HCT116 (cell line): ENCODE results near the gene UMAD1. TPM values are rescaled to one million over a fixed set of nuclear protein-coding genes. Genes with fewer than 3 reads are reported as not detected.

ENCODE experiments used
- ATAC-seq: fragments of 200-7000 bp; cut with Tn5 transposase; 2 replicates; pipeline ENCODE4 v1.9.1; 2020; ENCODE audit warnings: mild to moderate bottlenecking, moderate library complexity
- BruUV-seq: library from RNA; stranded (reverse); fragments of 400-500 nt; replicated peaks from 2 replicates; lab custom pipeline; 2021; lab: Mats Ljungman, UMichigan
- CTCF ChIA-PET: fragments of 300-600 bp; sonication (Branson Sonifier 250); formaldehyde crosslinking; loops from one replicate; lab custom pipeline; 2021; ENCODE audit warnings: antibody characterized with exemption; lab: Charles Lee
- POLR2A ChIA-PET: fragments of 300-600, 350-600 bp; sonication (Branson Sonifier 250); formaldehyde crosslinking; loops from one replicate; lab custom pipeline; 2021; ENCODE audit warnings: antibody characterized with exemption; lab: Charles Lee
- RAD21 ChIA-PET, 2 experiments: fragments of 300-600 bp; sonication (Branson Sonifier 250); formaldehyde crosslinking; loops; one replicate each; lab custom pipeline; 2023; ENCODE audit warnings: low total read pairs in 2 of 2; ENCODE audit not compliant: uncharacterized antibody in 2 of 2, unreplicated experiment in 2 of 2, low non-redundant PET in 1 of 2; lab: Charles Lee
- DNase-seq: peaks from one replicate; pipeline ENCODE4 v3.0.0-alpha.2; 2010; ENCODE audit warnings: low read depth, low spot score
- H2AFZ ChIP-seq: fragments of 200-600 bp; shearing (Covaris generic), sonication (generic); 2 replicates; pipeline ENCODE4 v1.6.1; 2017; ENCODE audit warnings: low read depth, mixed run types, mixed read lengths, antibody characterized with exemption, low read length; ENCODE audit not compliant: poor library complexity, severe bottlenecking
- H3K27ac ChIP-seq: 2 replicates; pipeline ENCODE4 v1.5.1; 2012; ENCODE audit warnings: low read depth, low read length
- H3K27me3 ChIP-seq: fragments of 200-600 bp; sonication (generic); 2 replicates; pipeline ENCODE4 v1.6.1; 2016; ENCODE audit warnings: mixed run types, low read length, mixed read lengths; ENCODE audit not compliant: insufficient read depth
- H3K36me3 ChIP-seq, 2 experiments: fragments of 200-500 bp in 1 of 2; fragments of 200-600 bp in 1 of 2; sonication (Bioruptor generic) in 1 of 2; sonication (generic) in 1 of 2; 2 replicates each; pipeline versions ENCODE4 v1.5.1 to v1.6.1; 2014 to 2016; ENCODE audit warnings: low read length in 2 of 2, inconsistent platforms in 1 of 2, mixed read lengths in 1 of 2, mixed run types in 1 of 2; ENCODE audit not compliant: insufficient read depth in 2 of 2, control insufficient read depth in 1 of 2
- H3K4me1 ChIP-seq, 2 experiments: fragments of 200-600 bp in 1 of 2; sonication (generic) in 1 of 2; 2 replicates each; pipeline versions ENCODE4 v1.5.1 to v1.6.1; 2012 to 2017; ENCODE audit warnings: low read length in 2 of 2, inconsistent platforms in 1 of 2, mild to moderate bottlenecking in 1 of 2, mixed read lengths in 1 of 2, mixed run types in 1 of 2, moderate library complexity in 1 of 2; ENCODE audit not compliant: insufficient read depth in 2 of 2, control insufficient read depth in 1 of 2
- H3K4me2 ChIP-seq: fragments of 200-600 bp; sonication (generic); 2 replicates; pipeline ENCODE4 v1.6.1; 2017; ENCODE audit warnings: mixed run types, low read length, mixed read lengths
- H3K4me3 ChIP-seq, 2 experiments: fragments of 200-600 bp in 1 of 2; sonication (generic) in 1 of 2; replicated peaks in 1 of 2; 2 replicates each; pipeline ENCODE4 v1.5.1; 2011 to 2016; ENCODE audit warnings: low read length in 2 of 2, control low read depth in 1 of 2, low read depth in 1 of 2, mild to moderate bottlenecking in 1 of 2, mixed read lengths in 1 of 2, mixed run types in 1 of 2
- H3K79me2 ChIP-seq: fragments of 200-600 bp; sonication (generic); 2 replicates; pipeline ENCODE4 v1.6.1; 2017; ENCODE audit warnings: mild to moderate bottlenecking, mixed run types, low read length, moderate library complexity, mixed read lengths; ENCODE audit not compliant: insufficient read depth
- H3K9ac ChIP-seq: fragments of 200-600 bp; sonication (generic); 2 replicates; pipeline ENCODE4 v1.6.1; 2016; ENCODE audit warnings: low read length, mixed read lengths
- H3K9me2 ChIP-seq: fragments of 200-600 bp; sonication (generic), shearing (Covaris generic); 2 replicates; pipeline ENCODE4 v1.6.1; 2017; ENCODE audit warnings: mixed run types, mild to moderate bottlenecking, moderate library complexity; ENCODE audit not compliant: insufficient read depth
- H3K9me3 ChIP-seq, 2 experiments: fragments of 200-500 bp in 1 of 2; fragments of 200-600 bp in 1 of 2; sonication (Bioruptor generic) in 1 of 2; sonication (generic) in 1 of 2; 2 replicates each; pipeline ENCODE4 v1.6.1; 2014 to 2017; ENCODE audit warnings: low read length in 2 of 2, mixed read lengths in 2 of 2, inconsistent platforms in 1 of 2, low read depth in 1 of 2, mild to moderate bottlenecking in 1 of 2, mixed run types in 1 of 2, moderate library complexity in 1 of 2; ENCODE audit not compliant: control insufficient read depth in 1 of 2, insufficient read depth in 1 of 2
- H4K20me1 ChIP-seq: fragments of 200-600 bp; sonication (generic), shearing (Covaris generic); 2 replicates; pipeline ENCODE4 v1.6.1; 2017; ENCODE audit warnings: mixed run types, mild to moderate bottlenecking, moderate library complexity; ENCODE audit not compliant: insufficient read depth
- EGR1 ChIP-seq: IDR thresholded peaks from 2 replicates; pipeline ENCODE4 v1.6.1; 2012; ENCODE audit warnings: low read depth
- POLR2AphosphoS5 ChIP-seq: IDR thresholded peaks from 2 replicates; pipeline ENCODE4 v1.6.1; 2011; ENCODE audit warnings: mild to moderate bottlenecking, low read depth, low read length, moderate library complexity
- REST ChIP-seq: IDR thresholded peaks from 2 replicates; pipeline ENCODE4 v1.6.1; 2012; ENCODE audit warnings: low read depth
- SP1 ChIP-seq: IDR thresholded peaks from 2 replicates; pipeline ENCODE4 v1.6.1; 2012; ENCODE audit warnings: low read depth
- intact Hi-C: fragments of 100-400 bp; cut with micrococcal nuclease; formaldehyde crosslinking; loops from 2 replicates; pipeline ENCODE4 v1.10.0; 2022
- total RNA-seq: library from RNA; stranded (reverse); gene quantifications from one replicate; pipeline ENCODE4 v1.2.1, GENCODE V29; 2021; ENCODE audit not compliant: unreplicated experiment

UMAD1 gene
- total RNA-seq, 1 experiment from 2014 or later: 12.7 TPM

GRCh38 chr7:7620236-7620635 is 20.3 kb upstream of the UMAD1 start:
- no peak overlapping the region for H3K4me3 ChIP-seq
- H3K27ac ChIP-seq: no peak overlapping the region
- no peak for DNase-seq
- H3K36me3 ChIP-seq: no peaks in the 10 kb centered on the region
- H3K9me3 ChIP-seq: no peaks in the 10 kb centered on the region
- ChIA-PET CTCF (no interaction called here), RAD21 (no interaction called here), POLR2A (no interaction called here)
- H4K20me1 ChIP-seq: no peaks in the 10 kb centered on the region
- no TSS peak for BruUV-seq
- no peaks in the 10 kb centered on the region for H3K79me2 ChIP-seq
- H3K4me2 ChIP-seq: no peak overlapping the region
- intact Hi-C loops: no loop called here
- no peaks in the 10 kb centered on the region for H3K9me2 ChIP-seq
- TF ChIP-seq POLR2AphosphoS5 (no peak), SP1 (no peak)
- H3K27me3 ChIP-seq: no peaks in the 10 kb centered on the region
- ATAC-seq: no peak
- no peaks in the 10 kb centered on the region for H3K4me1 ChIP-seq
- H2AFZ ChIP-seq: no peak overlapping the region
- no peak overlapping the region for H3K9ac ChIP-seq

GRCh38 chr7:7620644-7621210 is 19.8 kb upstream of the UMAD1 start:
- Histone ChIP-seq H3K4me3 (no peak overlapping the region), H3K9ac (no peak overlapping the region), H3K36me3 (no peaks in the 10 kb centered on the region), H3K4me2 (no peak overlapping the region), H3K27ac (no peak overlapping the region), H3K9me3 (no peaks in the 10 kb centered on the region), H2AFZ (no peak overlapping the region), H3K27me3 (no peaks in the 10 kb centered on the region), H4K20me1 (no peaks in the 10 kb centered on the region), H3K79me2 (no peaks in the 10 kb centered on the region), H3K4me1 (no peaks in the 10 kb centered on the region), H3K9me2 (no peaks in the 10 kb centered on the region)
- TF ChIP-seq EGR1 (no peak), REST (no peak)
- ChIA-PET POLR2A (no interaction called here), RAD21 (no interaction called here), CTCF (no interaction called here)
- no peak for DNase-seq
- intact Hi-C loops: no loop called here
- no TSS peak for BruUV-seq
- no peak for ATAC-seq
